NCI-H1048 (cell line): ENCODE data around the gene ANKRD28.

ENCODE experiments used
- DNase-seq: peaks from one replicate; lab custom pipeline; 2025; lab: John Stamatoyannopoulos, UW

ANKRD28 gene

DNA sequence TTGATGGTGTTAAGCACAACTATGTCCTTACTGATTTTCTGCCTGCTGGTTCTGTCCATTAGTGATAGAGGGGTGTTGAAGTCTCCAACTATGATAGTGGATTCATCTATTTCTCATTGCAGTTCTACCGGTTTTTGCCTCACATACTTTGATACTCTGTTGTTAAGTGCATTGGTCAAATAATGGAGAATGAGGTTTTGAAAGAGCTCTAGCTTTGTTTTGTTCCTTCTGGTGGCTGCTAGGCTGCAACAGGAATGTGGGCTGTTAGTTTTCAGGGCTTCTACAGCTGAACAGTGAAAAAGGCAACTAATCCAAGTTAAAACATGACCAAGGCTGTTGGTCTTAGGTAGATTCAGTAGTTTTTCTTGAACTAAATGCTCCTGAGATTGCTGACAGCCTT, 133.6 kb downstream of the ANKRD28 start:
- DNase-seq, result no peak

DNA sequence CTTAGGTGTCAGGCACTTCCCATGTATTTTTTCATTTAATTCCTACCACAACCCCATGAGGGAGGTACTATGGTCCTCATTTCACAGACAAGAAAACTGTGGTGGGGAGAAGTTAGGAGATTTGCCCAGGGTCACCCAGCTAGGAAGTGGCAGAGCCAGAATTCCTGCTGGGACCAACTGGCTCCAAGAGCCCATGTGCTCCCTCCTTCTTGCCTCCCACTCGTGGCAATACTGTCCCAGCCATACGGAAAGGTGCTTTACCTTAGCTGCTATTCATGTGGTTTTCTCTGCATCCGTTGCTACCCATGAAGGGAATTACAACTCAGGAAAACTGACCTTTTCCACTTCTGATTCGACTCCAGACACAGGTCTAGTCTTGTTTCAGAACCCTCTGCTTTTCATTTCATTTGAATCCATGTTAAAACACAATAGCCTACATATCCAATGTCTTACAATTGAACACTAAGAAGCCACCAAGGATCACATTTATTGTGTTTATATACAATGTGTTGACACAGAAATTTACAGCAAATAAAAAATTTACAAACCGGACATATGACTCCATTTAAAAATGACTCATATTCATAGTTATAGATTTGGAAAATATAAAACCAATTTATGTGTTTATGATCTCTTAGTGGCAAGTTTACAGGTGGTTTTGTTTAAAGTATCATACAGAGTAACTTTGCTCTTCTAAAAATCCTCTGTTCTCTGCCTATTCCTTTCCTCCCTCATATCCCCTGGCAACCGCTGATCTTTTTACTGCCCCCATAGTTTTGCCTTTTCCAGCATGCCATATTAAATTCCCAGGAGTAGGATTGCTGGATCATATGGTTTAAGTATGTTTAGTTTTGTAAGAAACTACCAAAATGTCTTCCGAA, 137.5 kb downstream of the ANKRD28 start:
- no peak for DNase-seq

DNA sequence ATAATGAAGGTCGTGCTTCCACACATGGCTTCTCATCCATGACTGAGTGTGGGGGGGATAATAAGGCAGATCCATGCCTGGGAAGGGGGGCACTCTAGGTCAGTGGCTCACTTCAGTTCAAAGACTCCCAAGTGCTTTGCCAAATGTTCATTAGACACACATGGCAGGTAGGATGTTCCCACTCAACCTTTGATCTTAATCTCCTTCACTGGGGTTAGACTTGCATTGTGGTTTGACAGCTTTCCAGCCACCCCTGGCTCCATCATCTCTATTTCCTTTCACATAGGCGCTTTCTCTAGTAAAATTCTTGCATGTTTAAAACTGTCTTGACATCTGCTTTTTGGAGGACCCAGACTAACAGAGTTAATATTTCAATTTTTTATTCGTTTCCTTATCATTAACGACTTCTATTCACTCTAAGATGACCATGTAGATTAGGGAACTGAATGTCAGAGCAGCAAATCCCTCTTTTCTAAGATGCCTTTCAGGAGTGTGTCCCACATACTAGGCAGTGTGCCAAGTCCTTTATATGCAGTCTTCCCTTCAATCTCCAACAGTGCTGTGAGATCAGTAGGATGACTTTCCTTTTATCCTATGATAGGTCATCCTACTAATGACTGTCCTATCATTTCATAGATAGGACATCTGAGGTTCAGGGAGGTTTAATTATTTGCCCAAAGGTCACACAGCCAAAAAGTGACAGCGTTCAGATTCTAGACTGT, 138.4 kb downstream of the ANKRD28 start:
- no peak for DNase-seq

DNA sequence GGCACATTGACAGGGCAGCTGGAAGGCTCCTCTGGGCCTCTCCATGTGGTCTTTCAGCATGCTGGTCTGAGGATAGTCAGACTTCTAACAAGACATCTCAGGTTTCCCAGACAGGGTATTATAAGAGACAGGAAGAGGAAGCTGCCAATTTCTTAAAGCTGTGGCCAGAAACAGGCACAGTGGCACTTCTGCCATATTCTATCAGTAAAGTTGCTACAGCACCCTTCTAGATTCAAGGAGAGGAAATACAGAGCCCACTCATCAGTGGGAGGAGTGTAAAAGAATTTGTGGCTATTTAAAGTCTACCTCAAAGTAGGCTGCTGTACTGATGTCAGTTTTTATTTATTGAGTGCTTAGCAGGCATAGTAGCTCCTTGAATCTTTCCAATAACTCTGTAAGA, 140.8 kb downstream of the ANKRD28 start:
- no peak for DNase-seq

DNA sequence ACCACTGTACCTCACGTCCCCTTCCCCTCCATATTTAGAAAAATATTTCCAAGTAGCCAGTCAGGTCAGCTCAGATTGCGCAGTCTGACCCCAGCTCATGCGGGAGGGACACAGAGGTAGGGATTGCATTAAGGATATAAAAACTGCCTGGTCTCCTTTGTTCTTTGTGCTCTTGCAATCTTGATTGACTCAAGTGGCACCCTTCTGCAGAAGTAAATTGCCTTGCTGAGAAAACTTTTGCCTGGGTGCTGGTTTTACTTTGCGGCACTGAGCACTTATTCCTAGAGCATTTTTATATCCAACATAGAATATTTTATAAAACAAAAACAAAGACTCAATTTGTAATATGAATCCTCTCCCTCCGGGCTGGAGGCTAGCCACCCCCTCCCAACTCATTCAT, 141.4 kb downstream of the ANKRD28 start:
- DNase-seq, result no peak

DNA sequence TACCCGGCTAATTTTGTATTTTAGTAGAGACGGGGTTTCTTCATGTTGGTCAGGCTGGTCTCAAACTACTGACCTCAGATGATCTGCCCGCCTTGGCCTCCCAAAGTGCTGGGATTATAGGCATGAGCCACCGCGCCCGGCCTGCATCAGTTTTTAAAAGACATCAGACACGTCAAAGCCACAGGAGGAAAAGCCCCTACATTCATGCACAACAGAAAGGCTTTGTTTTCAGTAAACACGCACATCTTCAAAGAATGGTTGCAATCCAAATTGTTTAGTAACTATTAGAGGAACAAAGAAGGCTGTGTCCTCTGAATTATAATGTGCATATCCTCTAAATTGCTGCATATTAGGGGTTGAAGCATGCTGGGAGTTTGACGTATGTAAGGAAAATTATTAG, 142.9 kb downstream of the ANKRD28 start:
- no peak for DNase-seq

DNA sequence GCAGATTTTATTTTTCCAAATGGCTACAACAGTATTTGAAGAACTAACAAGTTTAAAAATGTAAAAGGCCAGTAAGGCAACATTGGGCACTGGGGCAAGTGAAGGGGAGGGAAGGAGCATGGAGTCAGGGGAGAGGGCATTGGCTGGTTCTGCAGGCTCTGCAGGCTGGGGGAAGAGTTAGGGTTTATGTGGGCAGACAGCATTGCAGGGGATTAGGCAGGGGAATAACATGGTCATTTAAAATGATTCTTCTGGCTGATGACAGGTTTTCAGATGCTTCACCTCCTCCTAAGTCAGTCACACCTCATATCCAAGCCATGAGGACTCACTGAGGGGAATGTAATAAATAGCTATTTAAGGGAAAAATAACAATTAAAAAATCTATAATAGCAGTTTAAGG, 143.7 kb downstream of the ANKRD28 start:
- DNase-seq, result no peak

DNA sequence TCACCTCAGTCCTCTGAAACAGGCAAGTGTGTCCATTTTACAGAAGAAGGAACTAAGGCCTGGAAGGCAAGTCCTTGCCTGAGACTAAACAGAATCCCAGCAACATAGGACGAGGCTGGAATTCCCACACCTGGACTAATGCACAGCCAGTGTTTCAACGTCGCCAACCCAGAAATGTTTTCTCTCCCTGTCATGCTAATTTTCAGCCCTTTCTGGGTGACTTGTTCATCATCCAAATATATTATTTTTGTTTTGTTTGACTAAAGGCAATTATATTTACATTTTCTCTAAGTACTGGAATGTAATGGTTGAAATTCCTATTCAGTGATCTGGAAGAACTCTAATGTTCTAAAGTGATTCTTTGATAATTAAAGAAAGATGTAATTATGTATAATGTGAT, 144.5 kb downstream of the ANKRD28 start:
- DNase-seq, result no peak

DNA sequence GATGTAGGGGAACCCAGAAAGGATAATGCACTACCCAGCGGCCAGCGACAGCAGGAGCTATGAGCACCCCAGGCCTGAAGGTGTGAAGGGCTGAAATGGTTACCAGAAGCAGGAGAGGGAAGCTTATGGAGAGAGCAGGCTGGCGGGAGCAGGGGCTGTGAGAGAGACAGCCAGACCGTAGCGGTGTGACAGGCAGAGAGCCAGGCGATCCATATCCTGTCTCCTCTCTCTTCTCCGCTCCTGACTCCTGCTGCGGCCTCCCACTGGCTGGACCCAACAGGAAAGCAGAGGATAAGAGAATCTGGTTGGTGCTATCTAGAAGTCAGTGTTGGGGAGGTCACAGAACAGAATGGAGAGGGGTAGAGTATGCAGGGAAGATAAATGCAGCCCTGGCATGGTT, 146.4 kb downstream of the ANKRD28 start:
- DNase-seq, result no peak

DNA sequence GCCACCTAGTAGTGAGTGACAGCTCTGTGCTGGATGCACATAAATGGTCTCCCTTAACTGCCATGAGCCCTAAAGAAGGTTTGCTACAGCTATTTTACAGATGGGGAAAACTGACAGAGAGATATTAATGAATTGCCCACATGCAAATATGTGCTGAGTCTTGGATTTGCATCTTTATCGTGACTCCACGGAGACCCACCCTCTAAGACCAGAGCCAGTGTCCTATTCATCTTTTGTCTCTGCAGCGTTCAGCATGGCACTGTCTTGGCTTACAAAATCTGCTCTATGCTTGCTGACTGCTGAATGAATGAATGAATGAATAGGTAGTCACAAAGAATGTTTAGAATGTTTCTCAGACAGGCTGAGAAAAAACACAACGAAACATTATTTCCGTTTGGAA, 147.9 kb downstream of the ANKRD28 start:
- DNase-seq, result no peak

DNA sequence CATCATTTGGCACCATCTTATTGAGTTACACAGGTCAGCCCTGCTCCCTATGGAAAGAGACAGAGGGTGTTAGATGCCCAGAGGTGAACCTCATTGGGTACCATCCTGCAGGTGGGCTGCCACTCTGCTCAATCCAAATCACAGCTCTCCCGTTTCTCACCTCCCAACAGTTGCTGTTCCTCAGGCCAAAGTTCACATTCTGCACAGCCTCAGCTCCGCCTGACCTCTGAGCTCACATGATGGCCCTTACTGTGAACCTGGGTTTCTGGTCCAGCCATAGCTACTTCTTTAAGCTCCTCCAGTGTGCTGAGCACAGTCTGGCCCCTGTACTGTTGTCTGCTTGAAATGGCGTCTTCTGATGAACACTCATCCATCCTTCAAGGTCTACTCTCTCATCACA, 148.4 kb downstream of the ANKRD28 start:
- no peak for DNase-seq

DNA sequence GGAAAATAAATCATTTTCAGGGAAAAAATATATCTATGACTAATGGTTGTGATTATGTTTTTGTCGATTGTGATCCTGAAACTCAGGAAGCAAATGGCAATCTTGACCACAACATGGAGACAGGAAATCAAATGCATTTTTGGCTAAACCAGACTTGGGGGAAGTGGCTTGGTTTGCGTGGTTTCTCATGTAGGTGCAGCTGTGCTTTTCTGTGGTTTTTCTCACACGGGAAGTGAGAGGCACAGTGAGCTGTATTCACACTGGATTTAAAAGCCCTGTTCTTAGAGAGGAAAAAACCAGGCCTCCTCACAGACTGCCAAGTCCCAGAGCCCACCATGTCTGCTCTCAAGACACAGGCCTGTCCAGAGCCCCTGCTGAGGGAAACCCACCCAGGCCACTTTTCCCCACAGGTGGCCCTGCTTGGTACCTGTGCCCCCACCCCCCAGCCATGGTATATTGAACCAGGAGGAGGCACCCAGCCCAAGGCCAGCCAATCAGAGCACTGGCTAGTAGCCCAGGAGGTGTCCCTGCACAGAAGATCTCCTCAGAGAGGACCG, 150.1 kb downstream of the ANKRD28 start:
- DNase-seq, result no peak

DNA sequence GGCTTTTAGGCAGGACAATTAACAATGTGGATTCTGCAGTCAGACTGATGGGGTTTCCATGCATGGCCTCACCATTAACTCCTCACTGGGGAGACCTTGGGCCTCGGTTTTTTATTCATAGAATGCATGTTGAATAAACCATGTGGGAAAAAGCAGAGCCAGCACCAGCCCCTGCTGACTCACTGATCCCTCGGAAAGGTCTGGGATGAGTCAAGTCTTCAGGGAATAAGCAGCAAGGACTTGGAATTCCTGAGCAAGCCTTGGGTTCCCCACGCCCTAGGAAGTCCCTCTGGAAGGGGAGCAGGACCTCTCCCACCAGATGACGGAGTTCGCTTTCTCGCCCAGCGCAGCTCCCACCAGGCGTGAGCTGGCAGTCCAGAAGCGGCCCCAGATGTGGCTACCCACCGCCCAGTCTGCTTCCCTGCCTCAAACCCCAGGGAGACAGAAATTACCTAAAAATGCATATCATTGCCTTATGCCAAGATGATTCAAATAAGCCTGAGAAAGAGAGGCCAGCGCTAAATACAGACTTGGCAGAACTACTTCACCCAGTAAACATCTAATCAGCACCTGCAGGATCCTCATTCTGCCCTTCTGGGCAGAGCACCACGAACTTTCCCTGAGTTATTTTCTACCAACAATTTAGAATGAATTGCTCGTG, 150.8 kb downstream of the ANKRD28 start:
- DNase-seq, result no peak

DNA sequence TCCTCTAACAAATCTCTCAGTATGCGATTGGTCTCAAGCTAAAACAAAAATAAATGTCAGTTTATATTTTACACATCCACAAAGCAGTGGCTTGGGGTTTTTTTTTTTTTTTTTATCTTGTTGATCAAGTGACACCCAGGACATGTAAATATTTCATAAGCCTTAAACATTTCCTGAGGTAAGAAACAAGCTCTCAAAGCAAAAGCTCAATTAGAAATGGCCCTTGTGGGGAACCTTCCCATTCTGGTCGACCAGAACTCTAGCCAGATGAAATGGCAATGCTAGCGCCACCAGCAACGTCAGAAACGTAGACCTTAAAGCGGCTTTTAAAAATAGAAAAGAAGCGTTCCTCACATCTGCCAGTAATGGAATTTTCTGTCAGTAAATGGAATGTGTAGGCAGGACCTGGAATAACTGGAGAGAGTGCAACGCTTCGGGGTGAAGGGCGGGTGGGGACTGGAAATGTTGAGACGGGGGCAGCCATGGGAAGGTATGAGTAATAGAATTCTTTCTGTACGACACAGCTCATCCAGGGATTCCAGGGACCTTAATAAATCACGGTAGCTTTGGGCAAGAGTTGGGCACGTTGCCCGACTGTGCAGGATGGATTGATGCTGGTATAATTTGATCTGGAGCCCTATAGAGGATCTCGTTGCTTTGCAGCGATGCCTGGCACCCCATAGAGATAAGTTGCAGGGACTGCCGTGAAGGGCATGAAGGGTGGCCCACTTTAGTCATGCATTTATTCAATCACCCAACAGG, 151.9 kb downstream of the ANKRD28 start:
- no peak for DNase-seq

DNA sequence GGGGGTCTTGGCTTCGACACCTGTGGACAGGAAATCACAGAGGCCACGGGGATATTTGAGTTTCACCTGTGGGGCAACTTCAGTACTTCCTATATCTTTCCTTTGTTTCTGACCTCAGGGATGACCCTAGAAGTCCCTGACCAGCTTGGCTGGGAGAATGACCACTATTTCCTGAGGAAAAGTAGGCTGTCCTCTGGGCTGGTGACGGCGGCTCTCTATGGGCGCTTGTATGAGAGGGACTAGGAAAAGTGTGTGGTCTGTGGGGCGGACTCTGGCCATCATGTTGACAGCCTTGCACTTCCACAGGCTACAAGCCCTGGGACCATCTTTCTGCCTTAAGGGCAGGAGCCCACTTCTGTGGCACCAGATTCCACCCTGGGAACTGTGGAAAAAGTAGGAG, 152.5 kb downstream of the ANKRD28 start:
- DNase-seq, result no peak

DNA sequence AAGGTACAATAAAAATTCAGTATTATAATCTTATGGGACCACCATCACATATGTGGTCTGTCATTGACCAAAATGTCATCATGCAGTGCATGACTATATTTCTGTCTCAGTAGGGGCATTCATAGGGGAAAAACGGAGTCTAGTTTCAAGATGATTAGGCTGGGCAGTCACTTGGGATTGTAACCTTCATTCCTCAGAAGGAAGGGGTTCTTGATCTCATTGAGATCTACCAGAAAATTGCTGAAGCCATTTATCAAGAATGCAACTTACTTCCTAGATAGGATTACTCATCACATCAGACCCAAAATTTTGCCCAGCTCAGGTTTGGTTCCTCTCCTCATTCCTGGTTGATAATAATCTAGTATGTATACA, 158.9 kb downstream of the ANKRD28 start:
- no peak for DNase-seq

DNA sequence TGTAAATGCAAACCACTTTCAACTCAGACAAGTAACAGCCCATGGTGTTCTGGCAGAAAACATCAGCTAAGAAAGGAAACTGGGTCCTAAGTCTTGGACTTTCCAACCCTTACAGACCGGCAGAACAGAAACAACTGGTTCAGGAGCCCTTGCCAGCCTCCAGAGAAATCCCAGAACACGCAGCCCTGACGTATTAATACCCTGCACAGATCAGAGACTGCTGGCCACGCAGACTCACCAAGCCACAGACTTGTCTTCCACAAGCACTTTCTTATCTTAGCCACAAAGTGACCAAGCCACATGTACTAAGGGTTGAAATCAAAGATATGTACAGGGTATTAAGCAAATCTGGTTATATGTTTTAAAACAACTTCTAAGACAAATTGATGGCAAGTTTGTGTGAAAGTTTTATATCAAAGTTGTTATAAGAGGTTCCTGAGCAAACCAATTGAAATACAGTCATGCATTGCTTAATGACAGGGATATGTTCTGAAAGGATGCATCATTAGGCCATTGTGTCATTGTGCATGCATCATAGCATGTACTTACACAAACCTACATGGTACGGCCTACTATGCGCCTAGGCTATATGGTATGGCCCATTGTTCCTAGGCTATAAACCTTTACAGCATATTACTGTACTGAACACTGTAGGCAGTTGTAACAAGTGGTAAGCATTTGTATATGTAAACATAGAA, 159.4 kb downstream of the ANKRD28 start:
- no peak for DNase-seq

DNA sequence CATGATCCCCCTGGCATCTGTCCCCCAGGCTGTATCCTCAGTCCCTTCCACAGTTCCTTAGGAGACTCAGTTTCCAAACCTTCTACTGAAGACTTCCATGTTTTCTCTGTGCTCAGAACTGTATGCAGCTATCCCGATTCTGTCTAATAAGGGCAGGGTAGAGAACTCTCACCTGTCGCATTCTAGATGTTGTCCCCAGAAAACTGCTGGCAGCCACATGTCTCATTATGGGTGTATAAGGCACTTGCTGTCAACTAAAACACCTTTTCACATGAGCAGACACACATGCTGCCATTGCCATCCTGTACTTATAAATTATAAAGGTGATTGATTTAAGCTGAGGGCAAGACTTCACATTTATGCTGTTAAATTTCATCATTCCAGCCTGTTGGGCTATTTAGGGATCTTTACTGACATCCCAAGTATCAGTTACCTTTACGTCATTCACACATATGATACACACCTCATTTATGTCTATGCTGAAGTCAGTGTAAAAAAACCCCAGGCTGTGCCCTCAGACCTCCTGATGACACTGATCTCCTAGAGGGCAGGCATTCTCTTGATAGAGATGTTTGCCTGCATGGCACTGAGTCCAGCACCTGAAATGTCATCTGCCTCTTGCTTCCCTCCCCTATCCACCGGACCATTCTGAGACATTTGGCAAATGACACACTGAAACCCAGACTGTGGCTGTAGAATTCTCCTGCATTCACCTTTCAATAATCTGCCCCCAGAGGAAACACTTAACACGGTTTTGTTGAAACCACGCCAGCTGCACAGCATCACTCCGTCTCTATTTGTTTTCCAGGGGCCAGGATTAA, 160.4 kb downstream of the ANKRD28 start:
- no peak for DNase-seq

DNA sequence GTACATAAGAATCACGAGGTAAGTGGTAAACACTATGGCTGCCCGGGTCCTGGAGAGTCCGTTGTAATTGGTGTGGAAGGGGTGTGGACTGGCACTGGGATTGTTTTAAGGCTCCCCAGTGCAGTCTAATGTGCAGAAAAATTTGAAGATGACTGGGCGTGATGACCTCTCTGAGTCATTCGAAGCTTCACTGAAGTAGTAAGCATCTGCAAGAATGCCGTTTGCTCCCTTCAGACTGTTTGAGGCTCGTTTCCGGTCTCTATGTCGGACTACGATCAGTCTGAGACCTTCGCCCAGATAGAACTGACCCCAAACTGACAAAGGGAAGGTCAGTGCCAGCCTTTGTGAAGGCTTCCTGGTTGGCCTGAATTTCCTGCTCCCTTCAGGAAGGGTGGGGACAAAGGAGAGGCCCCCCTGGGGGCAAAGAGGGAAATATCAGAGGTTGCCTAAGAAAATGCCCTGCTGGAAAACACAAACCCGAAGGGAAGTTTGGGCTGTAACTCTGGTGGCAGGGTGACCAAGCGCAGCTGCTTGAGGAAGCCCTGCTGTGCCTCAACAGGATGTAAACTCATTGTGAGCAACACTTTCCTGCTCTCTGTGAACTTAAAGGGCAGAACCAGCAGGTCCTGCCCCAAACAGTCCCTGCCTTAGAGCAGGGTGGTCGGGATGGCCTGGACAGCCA, 161.6 kb downstream of the ANKRD28 start:
- no peak for DNase-seq

DNA sequence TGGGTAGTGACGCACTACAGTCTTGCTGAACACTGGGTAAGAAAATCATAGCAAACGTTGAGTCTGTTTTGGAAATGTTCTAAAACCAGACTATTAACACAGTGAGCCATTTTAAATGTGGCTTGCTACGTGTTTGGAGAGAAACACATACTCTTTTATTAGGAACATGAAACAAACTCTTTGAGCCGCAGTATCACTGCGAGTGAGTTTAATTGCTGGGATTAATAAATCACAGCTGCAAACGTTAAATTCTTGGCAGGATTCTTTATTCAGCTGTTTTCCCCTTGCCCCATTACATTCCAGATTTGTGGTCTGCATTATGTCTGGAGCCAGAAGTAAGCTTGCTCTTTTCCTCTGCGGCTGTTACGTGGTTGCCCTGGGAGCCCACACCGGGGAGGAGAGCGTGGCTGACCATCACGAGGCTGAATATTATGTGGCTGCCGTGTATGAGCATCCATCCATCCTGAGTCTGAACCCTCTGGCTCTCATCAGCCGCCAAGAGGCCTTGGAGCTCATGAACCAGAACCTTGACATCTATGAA, 162.6 kb downstream of the ANKRD28 start:
- DNase-seq, result no peak
